Stomach (tissue), 9 donors: ENCODE results near the gene ANKRD53. TPM values are rescaled to one million over a fixed set of nuclear protein-coding genes. Genes with fewer than 3 reads are reported as not detected.

Experiments
- DNase-seq, 2 donors: peaks; one replicate each; pipeline versions ENCODE4 v3.0.0 to v3.0.0-alpha.2; 2013 to 2019
- H3K27ac ChIP-seq, 5 donors: fragments of 200-600 bp in 4 of 5; sonication (generic) in 4 of 5; one replicate each; pipeline ENCODE4 v1.5.1; 2013 to 2019; ENCODE audit warnings: mild to moderate bottlenecking in 1 of 5, moderate library complexity in 1 of 5
- H3K27me3 ChIP-seq, 3 donors: fragments of 200-600 bp; sonication (generic); one replicate each; pipeline ENCODE4 v1.5.1; 2017 to 2019; ENCODE audit warnings: mixed run types in 1 of 3
- H3K36me3 ChIP-seq, 4 donors: fragments of 200-600 bp; sonication (generic); 1 replicate in 3 of 4; 2 replicates in 1 of 4; pipeline ENCODE4 v1.5.1; 2016 to 2019
- H3K4me1 ChIP-seq, 4 donors: fragments of 200-600 bp; sonication (generic); one replicate each; pipeline ENCODE4 v1.5.1; 2016 to 2019
- H3K4me3 ChIP-seq, 4 donors: fragments of 200-600 bp; sonication (generic) in 3 of 4; one replicate each; pipeline ENCODE4 v1.5.1; 2016 to 2019; ENCODE audit warnings: mild to moderate bottlenecking in 1 of 4
- H3K9me3 ChIP-seq, 4 donors: fragments of 200-600 bp; sonication (generic); one replicate each; pipeline ENCODE4 v1.5.1; 2016 to 2019
- CTCF ChIP-seq, 7 experiments: fragments of 450-650 bp in 4 of 7; fragments of 200-600 bp in 3 of 7; sonication (generic) in 3 of 7; IDR thresholded peaks; one replicate each; pipeline ENCODE4 v1.5.1; 2016 to 2019; ENCODE audit warnings: antibody characterized with exemption in 7 of 7, control low read depth in 2 of 7, mild to moderate bottlenecking in 1 of 7
- EP300 ChIP-seq: sonication (generic); formaldehyde crosslinking; IDR thresholded peaks from one replicate; pipeline ENCODE4 v1.6.1; 2017; ENCODE audit warnings: antibody characterized with exemption
- POLR2A ChIP-seq, 4 donors: fragments of 450-650 bp; IDR thresholded peaks; one replicate each; pipeline ENCODE4 v1.6.1; 2016; ENCODE audit warnings: antibody characterized with exemption in 4 of 4, control low read depth in 2 of 4, mild to moderate bottlenecking in 1 of 4, moderate library complexity in 1 of 4
- POLR2AphosphoS5 ChIP-seq, 3 donors: sonication (generic); formaldehyde crosslinking; IDR thresholded peaks; one replicate each; pipeline ENCODE4 v1.6.1; 2016; ENCODE audit warnings: antibody characterized with exemption in 3 of 3
- WGBS, 5 donors: extraction: QIAGEN DNeasy Blood & Tissue Kit in 3 of 5; methylation state at CpG; one replicate each; pipeline versions ENCODE4 v1.1.5 to v1.1.7; 2013 to 2018; 5-methylcytosine and 5-hydroxymethylcytosine counted together
- intact Hi-C: fragments of 100-400 bp; cut with DNase I; formaldehyde crosslinking; loops from one replicate; pipeline ENCODE4 v1.15.1; 2023; ENCODE audit warnings: low total_unique reads
- polyA plus RNA-seq, 3 donors: library from polyadenylated mRNA; stranded (reverse); fragments of 200-250 nt; gene quantifications; one replicate each; pipeline ENCODE4 v1.2.3, GENCODE V29; 2013
- total RNA-seq, 5 donors: library from RNA; depleted of rRNA; stranded (reverse); fragments of >200 nt; gene quantifications; one replicate each; pipeline versions ENCODE4 v1.1.0 to v1.2.3, GENCODE V29; 2014 to 2016
- donor health status: healthy with polysubstance abuse.
- donor health status: Bipolar disorder and iron deficiency.
- donor health status: healthy.

ANKRD53 gene
- total and polyA plus RNA-seq, 8 donors: 0.45 to 2.3 (median 1.1) TPM; not detected in 4

- DNase-seq: no peak
- Histone ChIP-seq H3K27me3 (no peaks in the 10 kb centered on the region), H3K27ac (no peak overlapping the region), H3K4me1 (peaks cover 0 to 27% (median 14%) of the 10 kb centered on the region in 4 donors), H3K4me3 (no peak overlapping the region), H3K9me3 (no peaks in the 10 kb centered on the region), H3K36me3 (peaks cover 49 to 96% (median 77%) of the 10 kb centered on the region in 4 donors)
- WGBS, 5 donors: 43 to 92% (median 83%) methylated on average over 1 of the region's 1 CpG
- intact Hi-C loops: no loop called here
- no peak for TF ChIP-seq POLR2A (IDR thresholded peaks at IDR 0.05)
- no peak for TF ChIP-seq POLR2AphosphoS5 (IDR thresholded peaks at IDR 0.05)
- no peak for TF ChIP-seq CTCF (IDR thresholded peaks at IDR 0.05)
- no peak for TF ChIP-seq EP300
Observed at GRCh38 chr2:70987386-70987785, 9.0 kb downstream of the ANKRD53 start.

DNA sequence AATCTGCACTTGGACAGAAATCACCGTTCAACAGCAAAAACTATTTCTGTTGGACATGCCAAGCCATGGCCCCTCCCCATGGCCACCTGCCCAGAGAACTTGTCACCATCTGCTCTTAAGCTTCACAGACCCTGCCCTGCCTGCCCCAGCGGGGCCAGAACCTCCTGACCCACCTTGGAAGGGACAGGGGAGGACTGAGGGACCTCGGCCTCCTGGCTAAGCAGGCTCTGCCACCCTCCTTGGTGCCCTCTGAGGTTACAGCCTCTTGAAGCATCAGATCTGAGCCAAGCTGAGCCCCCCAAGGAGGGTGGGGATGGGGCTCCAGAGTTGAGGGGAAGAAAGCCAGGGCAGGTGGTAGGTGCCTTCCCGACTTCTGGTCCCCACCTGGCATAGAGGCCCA lies 9.7 kb downstream of the ANKRD53 start:
- intact Hi-C loops: no loop called here
- H3K9me3 ChIP-seq: no peaks in the 10 kb centered on the region
- 56 to 73% (median 57%) methylated on average over 3 to 4 of the region's 4 CpGs for WGBS, 5 donors
- H3K4me3 ChIP-seq: no peak overlapping the region
- TF ChIP-seq POLR2A (IDR thresholded peaks at IDR 0.05): no peak
- no peak for TF ChIP-seq CTCF (IDR thresholded peaks at IDR 0.05)
- no peak for TF ChIP-seq POLR2AphosphoS5 (IDR thresholded peaks at IDR 0.05)
- TF ChIP-seq EP300: no peak
- H3K27me3 ChIP-seq: no peaks in the 10 kb centered on the region
- no peak for DNase-seq
- no peak overlapping the region for H3K27ac ChIP-seq
- peaks cover 6 to 35% (median 22%) of the 10 kb centered on the region in 4 donors for H3K4me1 ChIP-seq
- H3K36me3 ChIP-seq: peaks cover 49 to 89% (median 73%) of the 10 kb centered on the region in 4 donors

GRCh38 chr2:70988726-70989648 lies 10.6 kb downstream of the ANKRD53 start:
- DNase-seq: no peak
- no peak overlapping the region for H3K4me3 ChIP-seq
- intact Hi-C loops: no loop called here
- H3K9me3 ChIP-seq: no peaks in the 10 kb centered on the region
- H3K36me3 ChIP-seq: peaks cover 49 to 80% (median 72%) of the 10 kb centered on the region in 4 donors
- WGBS, 5 donors: 88 to 92% (median 92%) methylated on average over 16 of the region's 16 CpGs
- no peaks in the 10 kb centered on the region for H3K27me3 ChIP-seq
- TF ChIP-seq CTCF (IDR thresholded peaks at IDR 0.05): no peak
- no peak for TF ChIP-seq POLR2A (IDR thresholded peaks at IDR 0.05)
- TF ChIP-seq EP300: no peak
- no peak overlapping the region for H3K27ac ChIP-seq
- H3K4me1 ChIP-seq: peaks cover 15 to 43% (median 30%) of the 10 kb centered on the region in 4 donors

DNA sequence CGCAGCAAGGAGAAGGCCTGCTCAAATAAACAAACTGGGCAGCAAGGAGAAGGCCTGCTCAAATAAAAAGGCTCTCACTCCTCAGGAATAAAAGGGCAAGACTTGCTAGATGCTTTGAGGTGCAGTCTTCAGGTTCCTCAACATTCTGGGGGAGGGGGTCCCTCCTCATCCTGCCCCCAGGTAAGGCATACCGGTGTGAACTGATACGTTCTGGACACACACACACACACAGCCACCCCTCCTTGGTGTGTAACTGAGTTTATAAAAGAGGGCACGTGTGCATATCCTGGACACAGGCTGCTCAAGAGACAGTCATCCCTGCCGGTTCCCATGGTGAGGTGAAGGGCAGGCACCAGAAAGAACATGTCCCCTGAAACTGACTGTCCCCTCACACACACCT lies 11.8 kb downstream of the ANKRD53 start:
- TF ChIP-seq POLR2A (IDR thresholded peaks at IDR 0.05) (no peak), EP300 (no peak), POLR2AphosphoS5 (IDR thresholded peaks at IDR 0.05) (no peak), CTCF (IDR thresholded peaks at IDR 0.05) (no peak)
- Histone ChIP-seq H3K4me3 (no peak overlapping the region), H3K27me3 (no peaks in the 10 kb centered on the region), H3K9me3 (no peaks in the 10 kb centered on the region), H3K36me3 (peaks cover 49 to 70% (median 70%) of the 10 kb centered on the region in 4 donors), H3K4me1 (peaks cover 19 to 39% (median 28%) of the 10 kb centered on the region in 4 donors), H3K27ac (no peak overlapping the region)
- intact Hi-C loops: no loop called here
- DNase-seq: no peak
- WGBS, 5 donors: 59 to 83% (median 75%) methylated on average over 5 of the region's 5 CpGs
